IMR-90 (cell line): ENCODE measurements around the gene TBC1D1.

Source experiments
- CEBPB ChIP-seq: IDR thresholded peaks from 2 replicates; pipeline ENCODE4 v1.6.1; 2012; ENCODE audit warnings: low read depth, low read length, improper control_type of control experiment
- CHD1 ChIP-seq: IDR thresholded peaks from 2 replicates; pipeline ENCODE4 v1.6.1; 2012; ENCODE audit warnings: low read depth, low read length, improper control_type of control experiment
- ELK1 ChIP-seq: fragments of 150-350 bp; IDR thresholded peaks from 2 replicates; pipeline ENCODE4 v1.6.1; 2016; ENCODE audit warnings: low read depth, mild to moderate bottlenecking, low read length, moderate library complexity, borderline replicate concordance
- MXI1 ChIP-seq: IDR thresholded peaks from 2 replicates; pipeline ENCODE4 v1.6.1; 2012; ENCODE audit warnings: low read depth, mild to moderate bottlenecking, low read length, moderate library complexity, borderline replicate concordance
- NFE2L2 ChIP-seq: fragments of 150-350 bp; IDR thresholded peaks from 2 replicates; pipeline ENCODE4 v1.6.1; 2016; ENCODE audit warnings: low read depth, mild to moderate bottlenecking, low read length
- POLR2A ChIP-seq: IDR thresholded peaks from 2 replicates; pipeline ENCODE4 v1.6.1; 2012; ENCODE audit warnings: mild to moderate bottlenecking, low read depth, low read length
- RCOR1 ChIP-seq: IDR thresholded peaks from 2 replicates; pipeline ENCODE4 v1.6.1; 2012; ENCODE audit warnings: mild to moderate bottlenecking, low read length, improper control_type of control experiment; ENCODE audit not compliant: insufficient replicate concordance
- RFX5 ChIP-seq: IDR thresholded peaks from 2 replicates; pipeline ENCODE4 v1.8.0; 2012; ENCODE audit warnings: low read depth, mild to moderate bottlenecking, low read length, moderate library complexity
- SMC3 ChIP-seq: fragments of 150-350 bp; IDR thresholded peaks from 2 replicates; pipeline ENCODE4 v1.6.1; 2016; ENCODE audit warnings: low read depth, mild to moderate bottlenecking, antibody characterized with exemption, low read length, moderate library complexity
- TF ChIP-seq, protein P1 (sequence below): conservative IDR thresholded peaks from 2 replicates; pipeline ENCODE4 v1.5.1; 2012; ENCODE audit warnings: mild to moderate bottlenecking, low read depth, low read length, improper control_type of control experiment
- TF ChIP-seq, protein P2 (sequence below): fragments of 150-350 bp; IDR thresholded peaks from 2 replicates; pipeline ENCODE4 v1.6.1; 2017; ENCODE audit warnings: mild to moderate bottlenecking, antibody characterized with exemption, low read length, low read depth

- TF ChIP-seq POLR2A (no peak), ELK1 (no peak), MXI1 (no peak), NFE2L2 (no peak), SMC3 (no peak), CHD1 (no peak), RFX5 (no peak), CEBPB (no peak), RCOR1 (no peak)
- TF ChIP-seq, protein P1, sequence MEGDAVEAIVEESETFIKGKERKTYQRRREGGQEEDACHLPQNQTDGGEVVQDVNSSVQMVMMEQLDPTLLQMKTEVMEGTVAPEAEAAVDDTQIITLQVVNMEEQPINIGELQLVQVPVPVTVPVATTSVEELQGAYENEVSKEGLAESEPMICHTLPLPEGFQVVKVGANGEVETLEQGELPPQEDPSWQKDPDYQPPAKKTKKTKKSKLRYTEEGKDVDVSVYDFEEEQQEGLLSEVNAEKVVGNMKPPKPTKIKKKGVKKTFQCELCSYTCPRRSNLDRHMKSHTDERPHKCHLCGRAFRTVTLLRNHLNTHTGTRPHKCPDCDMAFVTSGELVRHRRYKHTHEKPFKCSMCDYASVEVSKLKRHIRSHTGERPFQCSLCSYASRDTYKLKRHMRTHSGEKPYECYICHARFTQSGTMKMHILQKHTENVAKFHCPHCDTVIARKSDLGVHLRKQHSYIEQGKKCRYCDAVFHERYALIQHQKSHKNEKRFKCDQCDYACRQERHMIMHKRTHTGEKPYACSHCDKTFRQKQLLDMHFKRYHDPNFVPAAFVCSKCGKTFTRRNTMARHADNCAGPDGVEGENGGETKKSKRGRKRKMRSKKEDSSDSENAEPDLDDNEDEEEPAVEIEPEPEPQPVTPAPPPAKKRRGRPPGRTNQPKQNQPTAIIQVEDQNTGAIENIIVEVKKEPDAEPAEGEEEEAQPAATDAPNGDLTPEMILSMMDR, result no peak
- TF ChIP-seq, protein P2, sequence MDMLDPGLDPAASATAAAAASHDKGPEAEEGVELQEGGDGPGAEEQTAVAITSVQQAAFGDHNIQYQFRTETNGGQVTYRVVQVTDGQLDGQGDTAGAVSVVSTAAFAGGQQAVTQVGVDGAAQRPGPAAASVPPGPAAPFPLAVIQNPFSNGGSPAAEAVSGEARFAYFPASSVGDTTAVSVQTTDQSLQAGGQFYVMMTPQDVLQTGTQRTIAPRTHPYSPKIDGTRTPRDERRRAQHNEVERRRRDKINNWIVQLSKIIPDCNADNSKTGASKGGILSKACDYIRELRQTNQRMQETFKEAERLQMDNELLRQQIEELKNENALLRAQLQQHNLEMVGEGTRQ, result no peak
These were observed 76.9 kb downstream of the TBC1D1 start for GRCh38 chr4:37967736-37968135.
